CD4-positive, alpha-beta memory T cell (primary cell): Measurements from ENCODE around the gene SKAP2. TPM values are rescaled to one million over a fixed set of nuclear protein-coding genes. Genes with fewer than 3 reads are reported as not detected.

Source experiments
- CTCF ChIA-PET: fragments of 350-600 bp; sonication (Branson Sonifier 250); formaldehyde crosslinking; loops from one replicate; lab custom pipeline; 2021; ENCODE audit warnings: inconsistent platforms; ENCODE audit not compliant: partially characterized antibody; lab: Charles Lee
- POLR2A ChIA-PET: fragments of 350-600 bp; sonication (Branson Sonifier 250); formaldehyde crosslinking; loops from one replicate; lab custom pipeline; 2021; ENCODE audit not compliant: partially characterized antibody; lab: Charles Lee
- DNase-seq, 5 donors: peaks; one replicate each; pipeline versions ENCODE4 v3.0.0 to v3.0.0-alpha.2; 2020 to 2022; ENCODE audit warnings: mixed read lengths in 1 of 5
- H3K27ac ChIP-seq: one replicate; pipeline ENCODE4 v1.7.0; 2013; ENCODE audit warnings: low read depth, low read length
- H3K27me3 ChIP-seq: 2 replicates; pipeline ENCODE4 v1.7.0; 2013; ENCODE audit warnings: mild to moderate bottlenecking, low read length, moderate library complexity; ENCODE audit not compliant: insufficient read depth
- H3K36me3 ChIP-seq: 2 replicates; pipeline ENCODE4 v1.7.0; 2013; ENCODE audit warnings: mild to moderate bottlenecking, low read length, moderate library complexity; ENCODE audit not compliant: insufficient read depth
- H3K4me1 ChIP-seq: 2 replicates; pipeline ENCODE4 v1.7.0; 2013; ENCODE audit warnings: mild to moderate bottlenecking, low read length, moderate library complexity; ENCODE audit not compliant: insufficient read depth
- H3K4me3 ChIP-seq, 2 donors: one replicate each; pipeline ENCODE4 v1.7.0; 2013; ENCODE audit warnings: low read length in 2 of 2, mild to moderate bottlenecking in 1 of 2
- H3K9me3 ChIP-seq, 2 donors: one replicate each; pipeline ENCODE4 v1.7.0; 2013; ENCODE audit warnings: low read length in 2 of 2, control low read depth in 1 of 2; ENCODE audit not compliant: control insufficient read depth in 1 of 2
- H3K27ac Mint-ChIP-seq, 7 donors: one replicate each; pipeline ENCODE4 v1.8.0; 2020 to 2021; ENCODE audit warnings: mixed read lengths in 7 of 7, mild to moderate bottlenecking in 6 of 7, inconsistent platforms in 3 of 7, moderate library complexity in 3 of 7
- H3K27me3 Mint-ChIP-seq, 2 donors: one replicate each; pipeline ENCODE4 v1.8.0; 2020 to 2021; ENCODE audit warnings: mixed read lengths in 2 of 2
- H3K36me3 Mint-ChIP-seq, 2 donors: one replicate each; pipeline ENCODE4 v1.8.0; 2020 to 2021; ENCODE audit warnings: mixed read lengths in 2 of 2, inconsistent platforms in 1 of 2, mild to moderate bottlenecking in 1 of 2
- H3K4me1 Mint-ChIP-seq, 4 donors: one replicate each; pipeline ENCODE4 v1.8.0; 2020 to 2021; ENCODE audit warnings: mixed read lengths in 4 of 4, mild to moderate bottlenecking in 1 of 4
- H3K4me3 Mint-ChIP-seq, 8 donors: one replicate each; pipeline ENCODE4 v1.8.0; 2020 to 2021; ENCODE audit warnings: mixed read lengths in 8 of 8, mild to moderate bottlenecking in 7 of 8, moderate library complexity in 6 of 8, inconsistent platforms in 3 of 8
- H3K9me3 Mint-ChIP-seq, 8 donors: one replicate each; pipeline ENCODE4 v1.8.0; 2020 to 2021; ENCODE audit warnings: mixed read lengths in 8 of 8, mild to moderate bottlenecking in 5 of 8, inconsistent platforms in 3 of 8, moderate library complexity in 1 of 8
- intact Hi-C: fragments of 100-400 bp; cut with micrococcal nuclease; formaldehyde crosslinking; loops from one replicate; pipeline ENCODE4 v1.15.1; 2023
- polyA plus RNA-seq, 2 donors: library from polyadenylated mRNA; unstranded; fragments of 300-500 nt; fragmentation: Illumina TruSeq; gene quantifications; one replicate each; pipeline ENCODE4 v1.2.3, GENCODE V29; 2021
- total RNA-seq, 2 experiments: library from RNA; stranded (reverse); gene quantifications; one replicate each; pipeline ENCODE4 v1.2.3, GENCODE V29; 2021

The SKAP2 gene
- total and polyA plus RNA-seq, 4 experiments from 2014 or later = 6.8 to 25.6 (median 11.3) TPM

DNA sequence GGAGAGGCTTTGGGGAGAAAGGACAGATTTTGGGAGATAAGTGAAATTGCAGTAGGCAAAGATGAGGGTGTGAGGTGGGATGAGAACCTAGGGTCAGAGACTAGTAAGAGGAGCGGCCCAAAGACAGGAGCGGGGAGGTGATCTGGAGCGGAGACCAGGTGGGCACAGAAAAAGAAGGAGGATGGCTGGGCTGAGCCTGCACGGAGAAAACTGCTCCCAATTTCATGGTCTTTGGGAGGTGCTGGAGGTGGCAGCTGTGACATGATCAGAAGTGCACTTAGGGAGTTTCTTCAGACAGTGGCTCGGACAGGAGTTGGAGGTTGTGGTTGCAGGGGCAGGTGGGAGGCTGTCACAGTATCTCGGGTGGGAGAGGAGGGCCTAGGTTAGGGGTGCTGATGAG is 232.8 kb downstream of the SKAP2 start:
- peaks cover 0 to 7% (median 5%) of the 10 kb centered on the region in 4 donors for H3K4me1 Mint-ChIP-seq
- no peaks in the 10 kb centered on the region for H3K4me1 ChIP-seq
- ChIA-PET POLR2A (no interaction called here), CTCF (no interaction called here)
- no peaks in the 10 kb centered on the region for H3K36me3 Mint-ChIP-seq
- no peak overlapping the region for H3K4me3 ChIP-seq
- H3K27ac Mint-ChIP-seq = no peak overlapping the region
- H3K9me3 Mint-ChIP-seq = peaks cover 0 to 4% (median 0%) of the 10 kb centered on the region in 8 donors
- H3K27me3 Mint-ChIP-seq = peaks cover 2 to 12% of the 10 kb centered on the region in 2 donors
- no peak overlapping the region for H3K4me3 Mint-ChIP-seq
- intact Hi-C loops = no loop called here
- H3K27ac ChIP-seq = no peak overlapping the region
- H3K36me3 ChIP-seq = no peaks in the 10 kb centered on the region
- H3K9me3 ChIP-seq = no peaks in the 10 kb centered on the region
- DNase-seq = no peak
- no peaks in the 10 kb centered on the region for H3K27me3 ChIP-seq

DNA sequence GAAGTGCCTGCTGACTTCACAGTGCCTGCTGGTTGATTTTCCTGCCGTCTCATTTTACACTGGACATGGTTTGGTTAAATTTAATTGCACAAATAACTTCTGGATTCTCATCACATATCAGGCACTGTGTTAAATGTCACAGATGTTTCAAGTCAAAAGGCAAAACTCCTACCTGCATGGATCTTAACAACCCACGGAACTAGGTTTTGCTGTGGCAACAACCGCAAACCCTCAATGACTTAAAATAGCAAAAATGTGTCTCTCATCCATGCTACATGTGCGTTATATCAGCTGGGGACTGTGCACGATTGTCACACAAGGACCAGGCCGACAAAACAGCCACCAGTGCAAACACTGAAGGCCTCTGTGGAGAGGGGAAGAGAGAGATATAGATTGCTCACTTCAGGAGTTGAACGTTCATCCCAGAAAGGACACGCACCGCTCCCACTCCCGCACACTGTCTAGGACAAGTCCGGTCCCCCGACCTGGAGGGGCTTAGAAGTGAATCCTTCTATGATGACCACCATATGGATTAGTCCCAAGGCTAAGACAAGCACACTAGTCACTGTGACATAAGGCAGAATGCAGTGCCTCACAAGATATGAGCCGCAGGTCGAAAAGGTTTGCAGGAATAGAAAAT is 233.3 kb downstream of the SKAP2 start:
- Mint-ChIP-seq H3K4me3 (no peak overlapping the region), H3K36me3 (no peaks in the 10 kb centered on the region), H3K27me3 (peaks cover 2 to 14% of the 10 kb centered on the region in 2 donors), H3K4me1 (peaks cover 0 to 7% (median 5%) of the 10 kb centered on the region in 4 donors), H3K9me3 (peaks cover 0 to 4% (median 0%) of the 10 kb centered on the region in 8 donors), H3K27ac (no peak overlapping the region)
- no peak for DNase-seq
- Histone ChIP-seq H3K4me1 (no peaks in the 10 kb centered on the region), H3K36me3 (no peaks in the 10 kb centered on the region), H3K27me3 (no peaks in the 10 kb centered on the region), H3K9me3 (no peaks in the 10 kb centered on the region), H3K4me3 (no peak overlapping the region), H3K27ac (no peak overlapping the region)
- POLR2A ChIA-PET = no interaction called here
- CTCF ChIA-PET = no interaction called here
- intact Hi-C loops = no loop called here

DNA sequence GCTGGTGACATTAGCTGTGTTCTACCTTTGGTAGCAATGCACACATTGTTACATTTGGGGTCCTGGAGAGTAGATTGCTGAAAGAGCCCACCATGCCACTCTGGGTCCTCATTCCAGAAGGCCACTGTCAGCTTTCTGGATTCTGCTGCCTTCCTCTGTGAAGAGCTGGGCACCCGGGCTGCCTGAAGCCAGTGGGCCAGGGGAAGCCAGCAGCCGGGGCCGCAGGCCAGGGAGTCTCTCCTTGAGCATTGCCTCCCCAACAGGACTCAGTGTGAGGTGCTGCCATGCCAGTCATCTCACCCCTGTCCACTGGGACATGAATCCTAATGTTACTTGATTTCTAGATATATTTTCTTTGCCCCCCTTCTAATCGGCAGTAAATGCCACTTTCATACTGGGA is 234.0 kb downstream of the SKAP2 start:
- intact Hi-C loops = no loop called here
- Histone ChIP-seq H3K36me3 (no peaks in the 10 kb centered on the region), H3K4me1 (no peaks in the 10 kb centered on the region), H3K27me3 (no peaks in the 10 kb centered on the region), H3K4me3 (no peak overlapping the region), H3K9me3 (no peaks in the 10 kb centered on the region), H3K27ac (no peak overlapping the region)
- Mint-ChIP-seq H3K4me3 (no peak overlapping the region), H3K36me3 (no peaks in the 10 kb centered on the region), H3K4me1 (peaks cover 0 to 7% (median 5%) of the 10 kb centered on the region in 4 donors), H3K9me3 (peaks cover 0 to 4% (median 0%) of the 10 kb centered on the region in 8 donors), H3K27ac (peak overlapping the region in 1 of 7 donors; percentile 10), H3K27me3 (peaks cover 2 to 13% of the 10 kb centered on the region in 2 donors)
- CTCF ChIA-PET = no interaction called here
- DNase-seq = no peak
- POLR2A ChIA-PET = no interaction called here

DNA sequence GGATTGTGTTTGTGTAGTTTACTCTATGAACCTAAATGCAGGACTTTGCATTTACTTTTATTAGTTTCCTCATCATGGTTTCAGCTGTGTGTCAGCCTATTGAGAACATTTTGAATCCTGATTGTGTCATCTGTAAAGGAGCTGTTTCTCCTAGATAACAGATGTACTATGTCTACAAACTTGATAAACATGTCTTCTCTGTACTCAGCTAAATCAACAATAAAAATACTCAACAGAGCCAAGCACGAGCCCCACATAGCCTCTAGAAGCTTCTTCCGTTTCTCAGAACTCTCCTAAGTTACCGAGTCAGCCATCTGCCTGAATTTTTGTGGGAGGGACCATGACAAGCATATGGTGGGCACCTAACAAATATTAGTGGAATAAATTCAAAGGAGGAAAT is 234.7 kb downstream of the SKAP2 start:
- H3K4me3 Mint-ChIP-seq = no peak overlapping the region
- CTCF ChIA-PET = no interaction called here

DNA sequence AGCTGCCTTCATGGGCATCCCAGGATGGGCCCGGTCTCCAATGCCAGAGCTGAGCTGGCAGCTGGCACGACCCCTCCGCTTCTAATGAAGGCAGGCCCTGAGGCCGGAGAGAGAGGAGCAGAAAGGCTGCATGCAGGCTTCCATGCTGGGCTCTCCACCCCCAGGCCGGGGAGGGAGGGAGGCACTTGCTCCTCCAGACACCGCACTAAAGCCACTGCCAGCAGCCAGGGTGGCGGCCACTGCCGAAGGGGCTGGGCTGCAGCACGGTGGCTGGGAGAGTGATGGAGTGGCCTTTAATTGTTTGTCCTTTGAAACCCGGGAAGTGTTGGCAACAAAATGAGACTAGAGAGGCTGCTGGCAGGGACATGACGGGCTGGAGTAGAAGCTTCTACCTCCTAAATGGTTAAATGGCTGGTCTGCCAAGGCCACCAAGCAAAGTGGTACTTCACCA is 236.5 kb downstream of the SKAP2 start:
- H3K36me3 Mint-ChIP-seq = no peaks in the 10 kb centered on the region
- intact Hi-C loops = no loop called here
- H3K4me3 Mint-ChIP-seq = no peak overlapping the region
- ChIA-PET CTCF (no interaction called here), POLR2A (no interaction called here)
- no peaks in the 10 kb centered on the region for H3K4me1 Mint-ChIP-seq
- peaks cover 0 to 4% (median 0%) of the 10 kb centered on the region in 8 donors for H3K9me3 Mint-ChIP-seq
- H3K36me3 ChIP-seq = no peaks in the 10 kb centered on the region
- no peak for DNase-seq
- no peaks in the 10 kb centered on the region for H3K27me3 ChIP-seq
- peaks cover 3 to 9% of the 10 kb centered on the region in 2 donors for H3K27me3 Mint-ChIP-seq
- no peak overlapping the region for H3K4me3 ChIP-seq
- no peaks in the 10 kb centered on the region for H3K9me3 ChIP-seq
- no peak overlapping the region for H3K27ac Mint-ChIP-seq
- H3K4me1 ChIP-seq = no peaks in the 10 kb centered on the region
- H3K27ac ChIP-seq = no peak overlapping the region

More for the DNA sequence above, 234.7 kb downstream of the SKAP2 start:
- no peaks in the 10 kb centered on the region for H3K27me3 ChIP-seq
- no peak overlapping the region for H3K27ac ChIP-seq
- Mint-ChIP-seq H3K27ac (no peak overlapping the region), H3K9me3 (peaks cover 0 to 4% (median 0%) of the 10 kb centered on the region in 8 donors), H3K27me3 (peaks cover 2 to 16% of the 10 kb centered on the region in 2 donors), H3K36me3 (no peaks in the 10 kb centered on the region), H3K4me1 (peaks cover 0 to 7% (median 5%) of the 10 kb centered on the region in 4 donors)
- H3K4me3 ChIP-seq = no peak overlapping the region
- POLR2A ChIA-PET = no interaction called here
- no peaks in the 10 kb centered on the region for H3K9me3 ChIP-seq
- DNase-seq = no peak
- no peaks in the 10 kb centered on the region for H3K36me3 ChIP-seq
- intact Hi-C loops = no loop called here
- no peaks in the 10 kb centered on the region for H3K4me1 ChIP-seq

DNA sequence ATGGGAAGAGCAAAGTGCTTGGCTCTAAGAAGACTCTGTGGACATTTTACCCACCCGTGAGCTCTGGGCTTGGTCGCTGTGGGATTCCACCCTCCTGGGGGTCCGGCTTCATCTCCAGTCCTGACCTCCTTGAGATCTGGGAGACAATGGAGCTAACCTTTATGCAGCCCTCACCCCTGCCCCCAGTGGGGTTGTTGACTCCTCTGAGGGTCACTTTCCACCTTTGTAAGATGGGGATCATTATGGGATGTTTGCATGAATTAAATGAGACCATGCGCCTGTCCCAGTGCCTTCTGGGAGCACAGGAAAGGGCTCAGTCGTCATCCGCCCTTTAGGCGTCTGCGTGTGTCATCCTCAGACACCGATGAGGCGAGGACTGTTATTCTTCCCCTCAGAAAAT is 237.2 kb downstream of the SKAP2 start:
- no peaks in the 10 kb centered on the region for H3K36me3 ChIP-seq
- H3K4me1 ChIP-seq = no peaks in the 10 kb centered on the region
- no peaks in the 10 kb centered on the region for H3K4me1 Mint-ChIP-seq
- ChIA-PET POLR2A (no interaction called here), CTCF (interaction anchor here (1.8 kb wide), 1 partner anchor 40 kb away, joined by 4 read pairs; no protein-coding TSS in a partner anchor)
- no peaks in the 10 kb centered on the region for H3K9me3 ChIP-seq
- no peak overlapping the region for H3K4me3 Mint-ChIP-seq
- no peak overlapping the region for H3K27ac ChIP-seq
- peaks cover 3 to 9% of the 10 kb centered on the region in 2 donors for H3K27me3 Mint-ChIP-seq
- intact Hi-C loops = no loop called here
- no peak for DNase-seq
- H3K27ac Mint-ChIP-seq = no peak overlapping the region
- peaks cover 0 to 4% (median 0%) of the 10 kb centered on the region in 8 donors for H3K9me3 Mint-ChIP-seq
- no peaks in the 10 kb centered on the region for H3K27me3 ChIP-seq
- no peaks in the 10 kb centered on the region for H3K36me3 Mint-ChIP-seq
- no peak overlapping the region for H3K4me3 ChIP-seq

DNA sequence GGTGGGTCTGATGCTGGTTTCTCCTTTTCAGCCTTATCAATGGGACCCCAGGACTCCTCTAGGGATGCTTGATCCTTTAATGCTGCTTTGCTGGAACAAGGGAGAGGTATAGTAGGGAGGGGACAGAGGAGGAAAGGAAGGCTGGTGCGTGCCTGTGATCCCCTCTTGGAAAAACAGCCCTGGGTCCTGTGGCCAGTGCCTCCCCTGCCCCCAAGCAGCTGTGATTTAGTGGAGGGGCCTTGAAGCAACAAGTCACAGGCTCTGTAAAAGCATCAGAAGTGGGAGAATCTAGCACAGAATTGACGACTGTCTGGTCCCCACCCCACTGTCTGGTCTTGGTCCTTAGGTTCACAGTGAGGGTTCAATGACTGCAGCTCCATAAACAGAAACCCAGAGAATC is 237.7 kb downstream of the SKAP2 start:
- Mint-ChIP-seq H3K27me3 (peaks cover 3 to 8% of the 10 kb centered on the region in 2 donors), H3K27ac (no peak overlapping the region), H3K4me3 (no peak overlapping the region), H3K36me3 (no peaks in the 10 kb centered on the region), H3K4me1 (no peaks in the 10 kb centered on the region), H3K9me3 (peaks cover 0 to 4% (median 0%) of the 10 kb centered on the region in 8 donors)
- POLR2A ChIA-PET = no interaction called here
- H3K4me3 ChIP-seq = no peak overlapping the region
- H3K27me3 ChIP-seq = no peaks in the 10 kb centered on the region
- H3K9me3 ChIP-seq = no peaks in the 10 kb centered on the region
- H3K4me1 ChIP-seq = no peaks in the 10 kb centered on the region
- DNase-seq = no peak
- intact Hi-C loops = no loop called here
- H3K27ac ChIP-seq = no peak overlapping the region
- CTCF ChIA-PET = interaction anchor here (1.8 kb wide), 1 partner anchor 41 kb away, joined by 4 read pairs; no protein-coding TSS in a partner anchor
- no peaks in the 10 kb centered on the region for H3K36me3 ChIP-seq
